Measurements from ENCODE around the gene DPP9. TPM values are rescaled to one million over a fixed set of nuclear protein-coding genes. Genes with fewer than 3 reads are reported as not detected.

DPP9 gene
- polyA plus RNA-seq, 1 of the 3 experiments (the other 2 are of a cell fraction) = 17.1 TPM

DNA sequence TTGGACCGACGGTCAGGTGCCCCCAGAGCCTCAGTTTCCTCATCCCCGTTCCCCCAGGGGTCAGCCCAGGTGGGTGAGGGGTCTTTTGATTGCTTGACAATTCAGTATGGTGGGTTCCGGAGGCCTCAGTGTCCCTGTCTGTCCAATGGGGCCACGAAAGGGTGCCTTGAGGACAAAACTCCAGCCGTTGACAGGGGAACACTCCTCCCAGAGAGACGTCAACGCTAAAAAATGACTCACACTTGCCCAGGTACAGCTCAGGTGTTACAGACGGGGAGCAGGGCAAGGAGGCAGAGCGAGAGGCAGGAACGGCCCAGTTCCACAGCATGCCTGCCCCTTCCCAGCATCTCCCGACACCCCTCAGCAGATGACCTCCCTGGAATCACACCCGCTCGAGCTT lies 82.5 kb downstream of the DPP9 start:
- H3K4me1 ChIP-seq (ENCODE audit: control insufficient read depth in 1 of 2, insufficient read depth in 2 of 2, low read depth in 1 of 2, low read length in 1 of 2) = peaks cover 3 to 16% of the 10 kb centered on the region in 2 experiments; a peak in 1 of 4 replicates
- ChIA-PET CTCF (interaction anchor here (0.6 to 2.7 kb wide), 4 partner anchors 65 to 1408 kb away, joined by 3 to 10 read pairs (median 4); no protein-coding TSS in a partner anchor), POLR2A (no interaction called here)
- TF ChIP-seq, protein P1, sequence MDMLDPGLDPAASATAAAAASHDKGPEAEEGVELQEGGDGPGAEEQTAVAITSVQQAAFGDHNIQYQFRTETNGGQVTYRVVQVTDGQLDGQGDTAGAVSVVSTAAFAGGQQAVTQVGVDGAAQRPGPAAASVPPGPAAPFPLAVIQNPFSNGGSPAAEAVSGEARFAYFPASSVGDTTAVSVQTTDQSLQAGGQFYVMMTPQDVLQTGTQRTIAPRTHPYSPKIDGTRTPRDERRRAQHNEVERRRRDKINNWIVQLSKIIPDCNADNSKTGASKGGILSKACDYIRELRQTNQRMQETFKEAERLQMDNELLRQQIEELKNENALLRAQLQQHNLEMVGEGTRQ (IDR thresholded peaks at IDR 0.05; ENCODE audit: borderline replicate concordance, low read depth, low read length) = no peak
- TF ChIP-seq TAF1 (IDR thresholded peaks at IDR 0.05; ENCODE audit: borderline replicate concordance, low read depth, low read length) (no peak), MXI1 (IDR thresholded peaks at IDR 0.05; ENCODE audit: low read depth, low read length) (no peak), NRF1 (IDR thresholded peaks at IDR 0.05; ENCODE audit: low read depth, low read length) (no peak), YY1 (IDR thresholded peaks at IDR 0.05; ENCODE audit: low read depth) (no peak), GABPA (IDR thresholded peaks at IDR 0.05; ENCODE audit: low read depth) (no peak), CHD2 (IDR thresholded peaks at IDR 0.05; ENCODE audit: low read length, partially characterized antibody) (no peak), TCF12 (IDR thresholded peaks at IDR 0.05) (no peak), JUND (IDR thresholded peaks at IDR 0.05) (no peak), SIN3A (IDR thresholded peaks at IDR 0.05; ENCODE audit: borderline replicate concordance, low read depth, low read length) (no peak), RXRA (IDR thresholded peaks at IDR 0.05; ENCODE audit: borderline replicate concordance, low read depth) (no peak), RFX5 (IDR thresholded peaks at IDR 0.05; ENCODE audit: low read length) (no peak), GATA2 (CRISPR knock-in tag; IDR thresholded peaks at IDR 0.05) (no peak), ELF1 (IDR thresholded peaks at IDR 0.05) (no peak), FOSL2 (IDR thresholded peaks at IDR 0.05; ENCODE audit: borderline replicate concordance, low read depth) (no peak), SMC3 (IDR thresholded peaks at IDR 0.05; ENCODE audit: low read depth, low read length) (no peak)
- TF ChIP-seq, protein P2, sequence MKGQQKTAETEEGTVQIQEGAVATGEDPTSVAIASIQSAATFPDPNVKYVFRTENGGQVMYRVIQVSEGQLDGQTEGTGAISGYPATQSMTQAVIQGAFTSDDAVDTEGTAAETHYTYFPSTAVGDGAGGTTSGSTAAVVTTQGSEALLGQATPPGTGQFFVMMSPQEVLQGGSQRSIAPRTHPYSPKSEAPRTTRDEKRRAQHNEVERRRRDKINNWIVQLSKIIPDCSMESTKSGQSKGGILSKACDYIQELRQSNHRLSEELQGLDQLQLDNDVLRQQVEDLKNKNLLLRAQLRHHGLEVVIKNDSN (IDR thresholded peaks at IDR 0.05; ENCODE audit: borderline replicate concordance, low read depth) = no peak
- TF ChIP-seq, protein P3, sequence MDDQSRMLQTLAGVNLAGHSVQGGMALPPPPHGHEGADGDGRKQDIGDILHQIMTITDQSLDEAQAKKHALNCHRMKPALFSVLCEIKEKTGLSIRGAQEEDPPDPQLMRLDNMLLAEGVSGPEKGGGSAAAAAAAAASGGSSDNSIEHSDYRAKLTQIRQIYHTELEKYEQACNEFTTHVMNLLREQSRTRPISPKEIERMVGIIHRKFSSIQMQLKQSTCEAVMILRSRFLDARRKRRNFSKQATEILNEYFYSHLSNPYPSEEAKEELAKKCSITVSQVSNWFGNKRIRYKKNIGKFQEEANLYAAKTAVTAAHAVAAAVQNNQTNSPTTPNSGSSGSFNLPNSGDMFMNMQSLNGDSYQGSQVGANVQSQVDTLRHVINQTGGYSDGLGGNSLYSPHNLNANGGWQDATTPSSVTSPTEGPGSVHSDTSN (IDR thresholded peaks at IDR 0.05) = no peak
- 87% methylated on average over 10 of the region's 14 CpGs for WGBS (ENCODE audit: low lambda C conversion rate)
- H3K4me2 ChIP-seq = peak overlapping the region; percentile 100; the same call in 1 of the 2 replicates
- no peaks in the 10 kb centered on the region for H3K36me3 ChIP-seq (replicated peaks in 1 of 2; ENCODE audit: control insufficient read depth in 1 of 2, insufficient read depth in 2 of 2, low read length in 1 of 2)
- no peaks in the 10 kb centered on the region for H4K20me1 ChIP-seq (ENCODE audit: insufficient read depth)
- H3K27ac ChIP-seq (ENCODE audit: low read depth in 2 of 2, low read length in 1 of 2) = no peak overlapping the region
- H3F3A ChIP-seq (replicated peaks; ENCODE audit: insufficient read depth) = peaks cover 11% of the 10 kb centered on the region
- no peak overlapping the region for H3K4me3 ChIP-seq (ENCODE audit: low read depth in 2 of 2, low read length in 1 of 2)
- H3K79me2 ChIP-seq (ENCODE audit: insufficient read depth) = peaks cover 23% of the 10 kb centered on the region
- no peaks in the 10 kb centered on the region for H3K27me3 ChIP-seq (ENCODE audit: insufficient read depth)
- H3K9me2 ChIP-seq = no peaks in the 10 kb centered on the region
- no peak overlapping the region for H2AFZ ChIP-seq (ENCODE audit: low read depth)
- H3K9me3 ChIP-seq = no peaks in the 10 kb centered on the region
- no peak overlapping the region for H3K9ac ChIP-seq
- no peak for DNase-seq
